GM12874 (cell line): ENCODE measurements around the gene PDZRN3.

Experiments
- TF ChIP-seq, protein P1 (sequence below): IDR thresholded peaks from 2 replicates; pipeline ENCODE4 v1.5.1; 2011; ENCODE audit warnings: low read depth, mild to moderate bottlenecking, control low read depth, low read length, moderate library complexity; ENCODE audit not compliant: insufficient read depth

The PDZRN3 gene

DNA sequence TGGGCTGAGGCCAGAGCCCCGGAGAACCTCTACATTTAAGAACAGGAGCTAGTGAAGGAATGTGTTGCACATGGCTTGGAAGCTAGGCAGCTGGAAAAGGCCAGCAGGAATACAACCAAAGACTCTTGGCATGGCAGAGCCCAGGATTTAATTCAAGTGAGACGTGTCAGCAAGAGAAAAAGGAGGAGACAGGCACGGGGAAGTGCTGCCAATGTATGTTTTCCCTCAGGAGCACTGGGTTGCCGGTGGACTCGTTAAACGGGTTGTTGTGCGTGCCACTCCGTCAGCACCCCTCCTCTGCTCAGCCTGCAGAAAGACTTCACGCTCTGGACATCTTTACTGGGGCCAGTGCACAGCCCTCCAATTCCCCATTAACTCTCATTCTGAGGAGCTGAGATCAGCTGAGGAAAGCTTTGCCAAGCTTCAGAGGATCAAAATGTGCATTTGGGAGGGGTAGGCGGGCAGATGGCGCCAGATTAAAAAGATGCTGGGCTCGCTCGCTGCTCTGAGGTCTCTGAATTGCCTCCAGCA lies 103.7 kb downstream of the PDZRN3 start:
- TF ChIP-seq, protein P1, sequence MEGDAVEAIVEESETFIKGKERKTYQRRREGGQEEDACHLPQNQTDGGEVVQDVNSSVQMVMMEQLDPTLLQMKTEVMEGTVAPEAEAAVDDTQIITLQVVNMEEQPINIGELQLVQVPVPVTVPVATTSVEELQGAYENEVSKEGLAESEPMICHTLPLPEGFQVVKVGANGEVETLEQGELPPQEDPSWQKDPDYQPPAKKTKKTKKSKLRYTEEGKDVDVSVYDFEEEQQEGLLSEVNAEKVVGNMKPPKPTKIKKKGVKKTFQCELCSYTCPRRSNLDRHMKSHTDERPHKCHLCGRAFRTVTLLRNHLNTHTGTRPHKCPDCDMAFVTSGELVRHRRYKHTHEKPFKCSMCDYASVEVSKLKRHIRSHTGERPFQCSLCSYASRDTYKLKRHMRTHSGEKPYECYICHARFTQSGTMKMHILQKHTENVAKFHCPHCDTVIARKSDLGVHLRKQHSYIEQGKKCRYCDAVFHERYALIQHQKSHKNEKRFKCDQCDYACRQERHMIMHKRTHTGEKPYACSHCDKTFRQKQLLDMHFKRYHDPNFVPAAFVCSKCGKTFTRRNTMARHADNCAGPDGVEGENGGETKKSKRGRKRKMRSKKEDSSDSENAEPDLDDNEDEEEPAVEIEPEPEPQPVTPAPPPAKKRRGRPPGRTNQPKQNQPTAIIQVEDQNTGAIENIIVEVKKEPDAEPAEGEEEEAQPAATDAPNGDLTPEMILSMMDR: no peak

DNA sequence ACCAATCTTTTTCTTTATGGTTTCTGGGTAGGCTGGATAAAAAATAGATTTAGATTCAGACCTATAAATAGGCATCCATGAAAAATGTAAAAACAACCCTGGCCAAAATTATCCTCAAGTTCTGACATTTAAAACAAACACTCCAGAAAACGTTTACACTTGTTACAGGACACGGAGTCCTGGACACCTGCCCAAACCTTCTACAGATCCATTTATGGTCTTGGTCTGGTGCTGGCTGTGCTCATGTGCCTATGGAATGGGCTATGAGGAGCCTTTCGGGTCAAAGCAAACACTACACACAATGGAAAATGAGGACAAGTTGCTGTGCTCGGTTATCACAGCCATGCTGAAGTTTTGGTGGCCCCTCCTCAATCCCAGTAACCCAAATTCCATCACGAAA lies 108.1 kb downstream of the PDZRN3 start:
- TF ChIP-seq, protein P1: no peak

GRCh38 chr3:73513260-73513659 lies 111.5 kb downstream of the PDZRN3 start:
- TF ChIP-seq, protein P1: no peak

DNA sequence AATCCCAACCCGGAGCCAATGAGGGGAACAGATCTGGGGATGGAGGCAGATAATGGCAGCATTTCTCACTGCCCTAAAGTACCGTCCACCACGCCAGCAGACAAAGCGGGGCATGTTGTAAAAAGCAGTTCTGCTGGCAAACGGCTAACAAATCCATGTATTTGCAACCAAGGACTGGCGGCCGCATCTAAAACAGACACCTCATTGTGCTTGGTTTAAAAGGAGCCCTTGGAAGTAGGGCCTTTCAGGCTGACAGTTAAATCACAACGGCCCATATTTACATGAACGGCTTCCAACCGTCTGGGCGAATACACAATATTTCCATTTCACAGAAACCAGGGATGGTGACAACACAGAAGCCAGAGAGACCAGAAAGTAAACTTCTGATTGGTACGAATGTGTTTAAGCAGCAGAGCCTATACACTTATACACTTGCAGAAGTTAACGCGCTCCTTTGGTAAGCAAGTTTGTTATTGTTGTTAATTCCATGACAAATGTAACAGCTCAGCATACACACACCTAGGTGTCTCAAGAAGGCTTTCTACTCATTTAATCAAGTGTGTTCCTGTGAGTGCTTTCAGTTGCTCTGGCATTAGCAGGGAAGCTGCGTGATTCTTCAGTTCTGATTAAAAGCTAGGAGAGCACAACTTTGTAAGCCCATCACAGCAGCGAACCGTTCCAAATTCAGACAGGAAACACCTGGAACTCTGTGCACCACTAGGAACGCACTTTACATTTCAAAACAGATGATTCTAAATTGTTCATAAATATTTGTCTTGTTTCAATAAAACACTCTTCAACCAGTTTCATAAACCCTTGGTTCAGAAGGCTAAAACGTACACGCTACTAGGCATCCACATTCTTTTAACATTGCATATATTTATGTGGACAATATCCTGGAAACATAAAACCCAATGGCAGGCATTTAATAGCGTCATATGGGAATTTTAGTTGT lies 112.9 kb downstream of the PDZRN3 start:
- TF ChIP-seq, protein P1: no peak

DNA sequence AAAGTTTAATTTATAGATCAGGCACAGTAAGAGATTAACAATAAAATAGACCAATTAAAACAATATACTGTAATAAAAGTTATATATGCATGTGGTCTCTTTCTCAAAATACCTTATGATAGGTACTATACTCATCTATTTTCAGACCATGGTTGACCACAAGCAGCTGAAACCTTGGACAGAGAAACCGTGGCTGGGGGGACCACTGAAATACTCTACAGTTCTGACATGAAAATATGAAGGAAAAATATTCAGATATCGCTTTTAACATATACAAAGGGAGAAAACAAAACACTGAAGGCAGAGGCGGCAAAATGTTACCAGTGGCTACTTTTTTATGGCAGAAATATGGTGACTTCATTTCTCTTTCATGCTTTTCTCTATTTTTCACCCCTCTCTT lies 114.0 kb downstream of the PDZRN3 start:
- TF ChIP-seq, protein P1: no peak

DNA sequence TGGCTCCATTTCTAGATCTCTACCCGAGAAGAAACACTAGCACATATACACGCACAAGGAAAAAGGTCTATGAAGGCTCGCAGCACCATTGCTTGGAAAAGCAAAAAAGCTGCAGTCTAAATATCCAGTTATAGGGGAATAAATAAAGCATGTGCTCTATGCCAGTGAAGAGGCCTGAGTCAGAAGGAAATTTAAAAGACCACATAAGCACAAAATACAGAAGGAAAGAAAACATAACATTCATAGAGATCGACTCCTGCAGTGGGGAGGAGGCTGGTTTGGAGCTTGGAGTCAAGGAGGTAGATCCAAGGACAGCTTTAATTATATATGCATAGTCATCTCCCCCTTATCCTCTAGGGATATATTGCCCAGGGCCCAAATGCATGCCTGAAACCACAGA lies 114.4 kb downstream of the PDZRN3 start:
- TF ChIP-seq, protein P1: no peak

- TF ChIP-seq, protein P1: no peak
Observed at GRCh38 chr3:73509816-73510215, 114.9 kb downstream of the PDZRN3 start.
